GM18873 (cell line): ENCODE data around the gene MBOAT1.
"Not testable (repeated sequence)": the region's sequence is repeated elsewhere in the genome, so short reads cannot be mapped to it uniquely, and the experiment has no call there.

Source experiments
- ATAC-seq: cut with Tn5 transposase; IDR thresholded peaks from one replicate; pipeline ENCODE4 v1.9.1; 2021; ENCODE audit warnings: mild to moderate bottlenecking, moderate library complexity, moderate number of reproducible peaks; ENCODE audit not compliant: unreplicated experiment, low FRiP score

Gene MBOAT1, protein sequence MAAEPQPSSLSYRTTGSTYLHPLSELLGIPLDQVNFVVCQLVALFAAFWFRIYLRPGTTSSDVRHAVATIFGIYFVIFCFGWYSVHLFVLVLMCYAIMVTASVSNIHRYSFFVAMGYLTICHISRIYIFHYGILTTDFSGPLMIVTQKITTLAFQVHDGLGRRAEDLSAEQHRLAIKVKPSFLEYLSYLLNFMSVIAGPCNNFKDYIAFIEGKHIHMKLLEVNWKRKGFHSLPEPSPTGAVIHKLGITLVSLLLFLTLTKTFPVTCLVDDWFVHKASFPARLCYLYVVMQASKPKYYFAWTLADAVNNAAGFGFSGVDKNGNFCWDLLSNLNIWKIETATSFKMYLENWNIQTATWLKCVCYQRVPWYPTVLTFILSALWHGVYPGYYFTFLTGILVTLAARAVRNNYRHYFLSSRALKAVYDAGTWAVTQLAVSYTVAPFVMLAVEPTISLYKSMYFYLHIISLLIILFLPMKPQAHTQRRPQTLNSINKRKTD

DNA sequence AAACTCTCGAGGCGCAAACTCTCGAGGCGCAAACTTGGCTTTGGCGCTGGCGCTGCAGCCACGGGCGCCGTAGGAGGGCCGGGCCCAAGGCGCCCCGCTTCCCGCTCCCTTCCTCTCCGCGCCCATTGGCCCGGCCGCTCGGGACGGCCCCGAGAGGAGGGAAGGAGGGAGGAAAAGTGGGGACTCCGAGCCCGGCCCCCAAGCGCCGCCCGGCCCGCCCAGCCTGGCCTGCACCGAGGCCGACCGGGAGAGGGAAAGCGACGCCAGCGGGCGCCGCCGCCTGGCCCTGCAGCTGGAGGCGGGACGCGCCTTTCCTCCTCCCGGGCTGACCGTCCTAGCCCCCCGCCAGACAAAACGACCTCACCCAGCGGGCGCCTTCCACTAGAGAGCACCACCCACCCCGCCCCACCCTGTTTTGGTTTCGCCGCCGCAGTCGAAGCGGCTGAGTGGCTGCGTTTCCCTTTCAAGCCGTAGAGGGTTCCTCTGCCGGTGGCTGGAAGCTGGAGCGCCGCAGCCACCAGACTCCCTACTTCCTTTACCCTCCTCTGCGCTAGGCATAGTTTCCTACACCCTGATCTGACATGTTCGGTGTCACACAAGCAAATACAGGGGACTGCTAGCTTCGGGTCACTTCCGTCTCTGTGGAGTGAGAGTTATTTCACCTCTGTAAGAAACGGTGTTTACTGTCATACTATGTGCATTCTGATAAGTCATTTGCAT, at the start of gene MBOAT1:
Gene MBOAT1 (minus strand): TSS at position 78 of the 720 bp plus-strand sequence. CDS start 235 bp downstream, outside the sequence.
- ATAC-seq: peak; percentile 61

DNA sequence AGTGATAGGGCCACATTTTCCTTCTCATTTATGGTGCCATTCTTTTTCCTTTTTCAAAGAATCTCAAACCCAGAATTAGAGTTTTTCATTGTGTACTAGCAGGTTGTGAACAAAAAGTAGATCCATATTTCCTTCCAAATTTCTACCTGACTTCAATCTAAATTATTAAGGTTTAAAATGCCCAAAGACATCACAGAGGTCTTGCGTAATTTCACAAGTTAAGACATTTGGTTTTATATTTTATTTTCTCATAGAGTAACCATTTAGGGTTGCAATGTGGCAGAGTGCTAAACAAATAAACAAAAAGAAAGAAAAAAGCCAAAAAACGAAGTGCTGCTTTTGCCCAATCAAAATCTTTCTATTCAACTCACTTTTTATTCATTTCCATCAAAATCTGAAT, 49.4 kb upstream of the MBOAT1 start:
- no peak for ATAC-seq

DNA sequence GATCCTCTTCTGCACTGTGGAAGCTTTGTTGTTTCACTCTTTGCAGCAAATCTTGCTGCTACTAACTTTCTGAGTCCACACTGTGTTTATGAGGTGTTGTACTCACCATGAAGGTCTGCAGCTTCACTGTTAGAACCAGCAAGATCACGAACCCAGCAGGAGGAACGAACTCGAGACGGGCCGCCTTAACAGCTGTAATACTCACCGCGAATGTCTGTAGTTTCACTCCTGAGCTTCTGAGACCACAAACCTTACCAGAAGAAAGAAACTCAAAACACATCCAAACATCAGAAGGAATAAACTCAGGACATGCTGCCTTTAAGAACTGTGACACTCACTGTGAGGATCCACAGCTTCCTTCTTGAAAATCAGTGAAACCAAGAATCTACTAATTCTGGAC, 48.1 kb upstream of the MBOAT1 start:
- ATAC-seq: no peak

DNA sequence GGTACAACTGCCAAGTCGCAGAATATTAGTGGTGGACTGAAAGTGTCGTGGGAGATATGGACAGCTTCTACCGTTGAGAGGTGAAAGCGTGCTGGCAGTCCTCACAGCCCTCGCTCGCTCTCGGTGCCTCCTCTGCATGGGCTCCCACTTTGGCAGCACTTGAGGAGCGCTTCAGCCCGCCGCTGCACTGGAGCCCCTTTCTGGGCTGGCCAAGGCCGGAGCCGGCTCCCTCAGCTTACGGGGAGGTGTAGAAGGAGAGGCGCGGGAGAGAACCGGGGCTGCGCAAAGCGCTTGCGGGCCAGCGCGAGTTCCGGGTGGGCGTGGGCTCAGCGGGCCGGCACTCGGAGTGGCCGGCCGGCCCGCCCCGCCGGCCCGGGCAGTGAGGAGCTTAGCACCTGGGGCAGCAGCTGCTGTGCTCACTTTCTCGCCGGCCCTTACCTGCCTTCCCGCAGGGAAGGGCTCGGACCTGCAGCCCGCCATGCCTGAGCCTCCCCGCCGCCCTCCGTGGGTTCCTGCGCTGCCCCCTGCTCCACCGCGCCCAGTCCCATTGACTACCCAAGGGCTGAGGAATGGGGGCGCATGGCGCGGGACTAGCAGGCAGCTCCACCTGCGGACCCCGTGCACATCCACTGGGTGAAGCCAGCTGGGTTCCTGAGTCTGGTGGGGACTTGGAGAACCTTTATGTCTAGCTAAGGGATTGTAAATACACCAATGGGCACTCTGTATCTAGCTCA, 47.2 kb upstream of the MBOAT1 start:
- ATAC-seq: no peak

DNA sequence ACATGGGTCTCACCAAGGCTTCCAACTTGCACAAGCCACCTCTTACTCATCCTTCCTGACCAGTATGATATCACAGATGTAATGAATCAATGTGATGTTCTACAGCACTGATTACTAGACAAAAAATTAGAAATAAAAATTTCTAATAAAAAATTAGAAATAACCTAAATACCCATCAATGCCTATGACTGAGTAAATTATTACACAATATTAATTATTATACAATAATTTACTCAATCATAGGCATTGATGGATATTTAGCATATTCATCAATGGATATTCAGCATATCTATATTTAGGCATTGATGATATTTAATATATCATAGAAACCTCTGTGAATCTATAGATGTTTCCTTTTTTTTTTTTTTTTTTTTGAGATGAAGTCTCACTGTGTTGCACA, 43.2 kb upstream of the MBOAT1 start:
- no peak for ATAC-seq

DNA sequence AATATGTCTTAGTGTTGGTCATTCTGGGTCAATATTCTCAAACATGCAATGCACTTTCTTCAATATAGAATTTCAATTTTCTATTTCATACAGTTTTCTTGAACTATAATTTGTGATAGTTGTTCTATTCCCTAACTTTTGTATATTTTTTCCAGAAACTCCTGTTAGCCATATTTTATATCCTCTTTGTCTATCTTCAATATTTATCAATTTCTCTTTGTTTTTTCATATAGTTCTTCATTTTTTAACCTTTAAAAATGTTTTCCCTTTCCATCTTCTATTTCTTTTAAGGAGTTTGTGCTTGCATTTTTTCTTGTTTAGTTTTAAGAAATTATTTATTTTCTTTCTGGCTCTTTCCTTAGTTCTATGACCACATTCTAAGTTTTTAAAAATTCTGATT, 42.0 kb upstream of the MBOAT1 start:
- ATAC-seq: no peak

DNA sequence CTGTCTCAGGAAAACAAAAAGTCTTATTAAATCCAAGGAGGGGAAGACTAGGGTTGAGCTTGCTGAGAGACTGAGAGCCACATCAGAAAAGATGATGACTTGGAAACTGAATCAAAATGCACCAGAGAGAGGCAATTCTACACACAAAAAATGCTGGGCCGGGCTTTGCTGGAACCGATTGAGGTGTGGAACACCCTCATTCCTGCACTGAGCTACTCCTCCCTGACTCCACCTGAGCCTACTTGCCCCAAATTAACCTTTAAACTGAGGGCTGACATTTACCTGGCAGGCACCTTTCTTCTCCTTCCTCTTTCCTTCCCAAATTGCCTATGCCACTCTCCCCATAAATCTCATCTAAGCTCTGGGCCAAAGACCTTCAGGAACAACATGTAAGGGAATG, 40.8 kb upstream of the MBOAT1 start:
- no peak for ATAC-seq

DNA sequence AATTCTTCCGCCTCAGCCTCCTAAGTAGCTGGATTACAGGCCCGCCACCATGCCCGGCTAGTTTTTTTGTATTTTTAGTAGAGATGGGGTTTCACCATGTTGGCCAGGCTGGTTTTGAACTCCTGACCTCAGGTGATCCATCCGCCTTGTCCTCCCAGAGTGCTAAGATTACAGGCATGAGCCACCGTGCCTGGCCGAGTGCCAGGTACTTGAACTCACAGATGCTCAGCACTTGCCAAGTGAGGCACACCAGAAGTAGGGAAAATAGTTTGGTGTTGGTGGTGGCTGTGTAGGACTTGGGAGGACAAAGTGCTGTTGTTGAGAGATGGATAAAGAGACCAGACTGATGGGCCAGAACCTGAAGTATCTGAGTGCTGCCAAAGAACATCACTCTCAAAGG, 40.0 kb upstream of the MBOAT1 start:
- no peak for ATAC-seq

DNA sequence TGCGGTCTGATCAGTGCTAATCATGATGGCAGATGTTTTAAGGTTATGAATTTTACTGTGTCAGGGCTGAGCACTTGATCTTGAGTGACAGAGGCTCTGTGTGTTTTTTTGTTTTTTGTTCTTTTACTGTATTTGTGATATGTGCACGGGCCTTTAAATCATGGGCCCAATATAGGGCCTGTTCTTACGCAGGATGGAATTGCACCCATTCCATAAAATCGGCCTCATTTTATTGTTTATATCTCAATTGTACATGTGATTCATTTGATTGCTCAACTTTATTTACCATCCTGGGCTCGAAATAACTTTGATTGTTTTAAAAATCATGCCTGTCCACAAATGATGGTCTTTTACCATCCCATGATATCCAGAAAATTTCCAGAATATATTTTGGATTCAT, 39.3 kb upstream of the MBOAT1 start:
- ATAC-seq: no peak

DNA sequence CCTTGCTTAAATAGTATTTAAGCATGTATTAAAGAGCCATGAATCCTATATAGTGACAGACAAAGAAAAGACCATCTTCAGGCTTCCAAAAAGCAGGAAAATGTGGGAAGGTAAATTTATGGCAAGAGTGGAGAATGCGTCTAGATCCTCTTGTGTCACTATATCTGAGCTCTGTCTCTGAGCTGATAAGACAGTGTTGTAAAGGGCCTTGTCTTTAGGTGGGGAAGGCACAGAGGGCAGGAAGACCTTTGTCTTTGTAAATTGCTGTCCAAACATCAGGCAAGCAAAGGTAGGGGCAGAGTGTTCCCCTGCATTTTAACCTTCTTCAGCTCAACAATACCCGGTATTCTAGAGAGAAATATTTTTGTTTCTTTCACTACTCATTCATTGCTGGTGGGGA, 33.9 kb upstream of the MBOAT1 start:
- no peak for ATAC-seq

DNA sequence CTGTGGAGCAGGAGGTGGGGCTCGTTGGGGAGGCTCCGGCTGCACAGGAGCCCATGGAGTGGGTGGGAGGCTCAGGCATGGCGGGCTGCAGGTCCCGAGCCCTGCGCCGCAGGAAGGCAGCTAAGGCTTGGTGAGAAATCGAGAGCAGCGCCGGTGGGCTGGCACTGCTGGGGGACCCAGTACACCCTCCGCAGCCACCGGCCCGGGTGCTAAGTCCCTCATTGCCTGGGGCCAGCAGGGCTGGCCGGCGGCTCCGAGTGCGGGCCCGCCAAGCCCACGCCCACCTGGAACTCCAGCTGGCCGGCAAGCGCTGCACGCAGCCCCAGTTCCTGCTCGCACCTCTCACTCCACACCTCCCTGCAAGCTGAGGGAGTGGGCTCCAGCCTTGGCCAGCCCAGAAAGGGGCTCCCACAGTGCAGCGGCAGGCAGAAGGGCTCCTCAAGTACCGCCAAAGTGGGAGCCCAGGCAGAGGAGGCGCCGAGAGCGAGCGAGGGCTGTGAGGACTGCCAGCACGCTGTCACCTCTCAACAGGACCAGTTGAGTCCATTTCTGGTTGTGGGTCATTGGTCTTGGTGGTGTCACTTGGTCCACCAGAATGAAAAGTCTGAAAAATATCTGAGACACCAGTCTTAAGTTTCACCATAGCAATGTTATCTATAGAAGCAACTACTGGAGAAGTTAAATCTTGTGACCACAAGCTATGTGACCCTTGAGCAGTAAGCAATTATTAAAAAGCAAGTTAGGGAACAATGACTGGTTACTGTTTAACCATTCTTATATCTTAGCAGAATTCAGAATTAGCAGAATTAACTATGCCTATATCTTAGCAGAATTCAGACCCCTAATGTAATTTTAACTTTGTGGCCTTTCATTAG, 32.8 kb upstream of the MBOAT1 start:
- not testable (repeated sequence) for ATAC-seq

DNA sequence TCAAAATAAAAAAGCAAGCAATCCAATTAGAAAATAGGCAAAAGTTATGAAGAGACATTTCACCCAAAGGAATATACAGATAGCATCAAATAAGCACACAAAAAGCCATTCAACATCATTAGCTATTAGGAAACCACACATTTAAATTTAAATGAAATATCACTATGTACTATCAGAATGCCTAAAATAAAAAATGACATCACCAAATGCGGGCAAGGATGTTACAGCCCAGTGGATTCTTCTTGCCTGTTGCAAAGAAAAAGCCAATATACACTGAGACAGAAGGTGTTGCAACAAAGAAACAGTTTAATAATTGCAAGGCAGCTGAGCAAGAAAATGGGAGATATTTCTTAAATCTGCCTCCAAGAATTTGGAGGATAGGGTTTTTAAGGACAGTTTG, 31.0 kb upstream of the MBOAT1 start:
- ATAC-seq: no peak

DNA sequence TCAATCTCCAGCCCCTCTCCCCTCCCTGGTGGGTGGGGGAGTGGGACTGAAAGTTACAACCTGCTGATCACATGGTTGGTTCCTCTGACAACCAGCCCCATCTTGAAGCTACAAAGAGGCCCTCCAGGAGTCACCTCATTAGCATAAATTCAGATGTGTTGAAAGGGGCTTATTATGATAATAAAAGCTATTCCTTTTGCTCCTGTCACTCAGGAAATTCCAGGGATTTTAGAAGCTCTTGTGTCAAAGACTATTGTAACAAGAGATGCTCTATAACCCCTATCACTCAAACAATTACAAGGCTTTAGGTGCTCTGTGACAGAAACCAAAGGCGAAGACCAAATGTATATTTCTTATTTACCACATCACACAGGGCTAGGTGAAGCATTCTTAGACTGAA, 30.1 kb upstream of the MBOAT1 start:
- ATAC-seq: no peak

DNA sequence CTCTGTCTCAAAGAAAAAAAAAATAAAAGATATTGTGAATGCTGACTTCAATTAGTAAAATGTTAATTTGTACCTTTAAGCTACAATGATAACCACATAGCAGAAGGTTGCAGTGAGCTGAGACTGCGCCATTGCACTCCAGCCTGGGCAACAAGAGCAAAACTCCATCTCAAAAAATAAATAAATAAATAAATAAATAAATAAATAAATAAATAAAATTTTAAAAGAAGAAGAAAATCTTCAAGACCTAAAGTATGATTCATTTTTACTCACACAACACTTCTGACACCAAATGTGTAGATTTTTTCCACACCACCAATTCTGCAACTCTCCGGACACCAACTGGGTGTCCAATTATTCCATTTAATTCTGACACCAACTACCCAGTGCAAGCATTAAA, 28.8 kb upstream of the MBOAT1 start:
- no peak for ATAC-seq

DNA sequence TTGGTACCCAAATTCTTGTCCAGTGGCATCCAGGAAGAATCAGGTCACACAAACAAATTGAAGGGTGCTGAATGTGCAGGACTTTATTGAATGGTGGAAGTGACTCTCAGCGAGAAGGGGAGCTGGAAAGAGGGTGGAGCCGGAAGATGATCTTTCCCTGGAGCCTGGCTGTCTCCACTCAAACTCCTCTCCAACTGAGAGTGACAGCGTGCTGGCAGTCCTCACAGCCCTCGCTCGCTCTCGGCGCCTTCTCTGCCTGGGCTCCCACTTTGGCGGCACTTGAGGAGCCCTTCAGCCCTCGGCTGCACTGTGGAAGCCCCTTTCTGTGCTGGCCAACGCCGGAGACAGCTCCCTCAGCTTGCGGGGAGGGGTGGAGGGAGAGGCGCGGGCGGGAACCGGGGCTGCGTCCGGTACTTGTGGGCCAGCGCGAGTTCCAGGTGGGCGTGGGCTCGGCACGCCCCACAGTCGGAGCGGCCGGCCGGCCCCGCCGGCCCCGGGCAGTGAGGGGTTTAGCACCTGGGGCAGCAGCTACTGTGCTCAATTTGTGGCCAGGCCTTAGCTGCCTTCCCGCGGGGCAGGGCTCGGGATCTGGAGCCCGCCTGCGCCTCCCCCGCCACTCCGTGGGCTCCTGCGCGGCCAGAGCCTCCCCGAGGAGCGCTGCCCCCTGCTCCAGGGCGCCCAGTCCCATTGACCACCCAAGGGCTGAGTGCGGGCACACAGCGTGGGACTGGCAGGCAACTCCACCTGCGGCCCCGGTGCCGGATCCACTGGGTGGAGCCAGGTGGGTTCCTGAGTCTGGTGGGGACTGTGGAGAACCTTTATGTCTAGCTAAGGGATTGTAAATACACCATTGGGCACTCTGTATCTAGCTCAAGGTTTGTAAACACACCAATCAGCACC, 26.7 kb upstream of the MBOAT1 start:
- ATAC-seq: no peak

DNA sequence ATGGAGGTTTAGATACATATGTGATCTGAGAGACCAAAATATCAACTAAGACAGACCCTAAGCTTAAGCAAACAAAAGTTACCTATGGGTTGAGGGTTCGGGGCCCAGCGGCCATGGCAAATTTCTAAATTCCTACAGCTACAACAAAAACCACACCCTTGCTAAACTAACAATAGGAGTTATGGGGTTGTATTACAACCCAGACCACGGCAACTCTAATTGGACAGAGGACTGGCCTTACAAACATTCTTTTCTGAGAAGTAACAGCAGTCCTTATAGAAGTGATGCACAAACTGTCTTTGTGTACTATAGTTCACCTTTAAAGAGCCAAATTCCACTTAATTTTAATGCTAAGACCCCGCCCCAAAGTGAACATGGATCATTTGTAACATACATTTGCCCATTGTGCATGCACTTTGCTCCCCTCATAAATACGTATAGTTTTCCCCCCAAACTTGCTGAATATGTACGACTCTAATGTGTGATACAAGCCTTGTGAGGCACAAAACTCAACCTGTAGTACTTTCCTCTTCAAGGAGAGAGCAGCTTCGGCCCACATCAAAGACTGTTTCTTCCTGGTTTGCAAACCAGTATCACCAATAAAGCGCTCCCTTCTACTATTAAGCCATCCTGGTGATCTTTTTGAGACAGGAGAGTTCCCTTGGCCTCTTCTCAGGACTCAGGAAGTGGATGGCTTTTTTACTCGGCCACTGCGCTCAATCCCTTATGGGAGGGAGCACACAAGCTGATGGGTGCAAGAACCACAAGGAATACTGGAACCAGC, 25.6 kb upstream of the MBOAT1 start:
- no peak for ATAC-seq

DNA sequence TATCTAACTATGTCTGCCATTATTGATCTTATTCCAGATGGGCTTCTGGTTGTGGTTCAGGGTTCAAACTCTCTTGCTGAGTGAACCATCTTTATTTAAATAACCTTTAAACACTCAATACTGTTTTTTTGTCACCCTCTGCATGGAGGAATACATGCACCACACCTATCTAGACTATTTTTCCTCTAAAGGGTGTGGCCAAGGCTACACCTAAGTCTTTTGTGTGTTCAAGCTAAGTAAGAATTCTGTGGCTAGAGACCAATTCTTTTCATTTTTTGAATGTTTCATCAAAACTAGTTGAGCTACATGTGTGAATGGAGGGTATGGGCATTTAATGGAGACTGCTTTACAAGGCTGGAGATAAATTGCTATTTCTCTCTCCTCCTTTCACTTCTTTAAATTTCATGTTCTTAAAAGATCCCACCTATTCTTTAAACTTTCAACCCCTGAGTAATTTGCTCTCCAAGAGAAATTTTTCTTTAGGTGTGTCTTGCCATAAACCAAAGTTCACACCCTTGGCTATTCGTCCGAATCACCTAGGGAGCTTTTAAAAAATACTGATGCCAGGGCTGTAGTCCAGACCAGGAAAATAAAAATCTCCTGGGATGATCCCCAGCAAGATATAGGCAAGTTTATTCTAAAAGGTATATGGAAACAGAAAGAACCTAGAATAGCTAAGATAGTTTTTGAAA, 24.8 kb upstream of the MBOAT1 start:
- ATAC-seq: no peak

DNA sequence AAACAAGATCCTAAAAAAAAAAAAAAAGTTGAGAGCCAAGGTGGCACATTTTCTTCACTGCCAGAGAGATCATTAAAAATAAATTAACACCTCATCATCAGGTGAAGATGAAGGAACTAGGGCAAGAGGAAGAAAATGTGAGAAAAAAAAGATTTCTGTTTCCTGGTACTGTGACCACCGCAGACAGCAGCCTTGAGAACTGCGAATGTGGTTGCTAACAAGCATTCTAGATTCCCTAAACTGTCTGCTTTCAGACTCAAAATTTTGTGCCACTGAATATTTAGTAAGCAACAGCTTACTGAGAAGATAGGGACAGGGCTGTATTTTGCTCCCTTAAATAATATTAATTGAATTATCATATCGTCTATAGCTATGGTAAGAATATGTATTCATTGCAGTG, 24.1 kb upstream of the MBOAT1 start:
- ATAC-seq: no peak
